Neural cell (in vitro differentiated cells): ENCODE results near the gene SEMA3B.

Source experiments
- EP300 ChIP-seq: fragments of 450-650 bp; conservative IDR thresholded peaks from 2 replicates; pipeline ENCODE4 v1.6.1; 2014; ENCODE audit warnings: antibody characterized with exemption, mild to moderate bottlenecking, moderate library complexity; ENCODE audit not compliant: poor library complexity, severe bottlenecking
- EZH2 ChIP-seq: fragments of 200-600, 300-800 bp; shearing (Covaris generic), sonication (generic); IDR thresholded peaks from 2 replicates; pipeline ENCODE4 v1.6.1; 2014; ENCODE audit warnings: antibody characterized with exemption, low read length, borderline replicate concordance, mild to moderate bottlenecking; ENCODE audit not compliant: insufficient read depth, poor library complexity, severe bottlenecking
- MXI1 ChIP-seq: fragments of 450-650 bp; conservative IDR thresholded peaks from 2 replicates; pipeline ENCODE4 v1.6.1; 2014; ENCODE audit warnings: antibody characterized with exemption, mild to moderate bottlenecking; ENCODE audit not compliant: poor library complexity, severe bottlenecking
- POLR2AphosphoS5 ChIP-seq: IDR thresholded peaks from 2 replicates; pipeline ENCODE4 v1.6.1; 2012
- RAD21 ChIP-seq: fragments of 450-650 bp; conservative IDR thresholded peaks from 2 replicates; pipeline ENCODE4 v1.6.1; 2014; ENCODE audit warnings: antibody characterized with exemption, mild to moderate bottlenecking, moderate library complexity
- TAF1 ChIP-seq: IDR thresholded peaks from 2 replicates; pipeline ENCODE4 v1.6.1; 2012; ENCODE audit warnings: low read depth
- TF ChIP-seq, protein P1 (sequence below): fragments of 450-650 bp; IDR thresholded peaks from 2 replicates; pipeline ENCODE4 v1.5.1; 2014; ENCODE audit warnings: antibody characterized with exemption, mild to moderate bottlenecking, moderate library complexity; ENCODE audit not compliant: poor library complexity, severe bottlenecking
- TF ChIP-seq, protein P2 (sequence below): IDR thresholded peaks from 2 replicates; pipeline ENCODE4 v1.6.1; 2012; ENCODE audit warnings: borderline replicate concordance

DNA sequence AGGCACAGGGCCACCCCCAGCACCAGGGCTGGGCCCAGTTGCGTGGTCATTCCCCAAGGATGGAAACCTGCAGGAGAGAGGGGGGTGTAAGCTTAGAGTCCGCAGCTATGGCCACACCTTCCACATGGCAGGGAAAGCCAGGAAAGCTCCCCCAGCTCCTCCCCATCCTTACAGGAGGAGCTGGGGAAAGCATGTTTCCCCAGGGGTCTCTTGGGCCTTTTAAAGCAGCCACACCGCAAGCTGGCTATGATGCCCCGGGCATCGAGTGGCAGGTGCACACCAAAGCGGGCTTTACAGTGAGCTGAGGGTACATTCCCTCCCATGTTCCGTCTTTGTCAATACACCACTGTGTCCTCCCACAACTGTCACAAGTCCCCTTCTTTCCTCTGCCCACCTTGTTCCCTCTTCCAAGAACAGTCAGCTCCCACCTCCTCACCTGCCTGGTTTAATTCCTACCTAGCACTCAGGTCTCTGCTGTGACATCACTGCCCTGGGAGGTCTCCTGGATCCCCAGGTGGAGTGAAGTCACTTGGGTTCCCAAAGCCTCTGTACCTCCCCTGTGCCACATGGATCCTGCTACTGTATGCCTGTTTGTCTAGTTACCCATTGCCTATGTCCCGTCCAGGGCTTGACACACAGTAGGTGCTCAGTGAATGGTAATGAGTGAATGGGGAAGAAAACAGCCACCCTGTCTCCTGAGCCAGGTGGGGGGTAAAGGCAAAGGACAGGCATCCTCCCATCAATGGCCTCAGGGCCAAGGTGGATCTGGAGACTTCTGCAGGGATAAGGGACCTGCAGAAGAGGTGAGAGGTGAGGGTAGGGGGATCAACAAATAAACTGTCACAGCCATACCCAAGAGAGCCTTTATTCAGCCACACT, 26.8 kb downstream of the SEMA3B start:
- TF ChIP-seq, protein P1, sequence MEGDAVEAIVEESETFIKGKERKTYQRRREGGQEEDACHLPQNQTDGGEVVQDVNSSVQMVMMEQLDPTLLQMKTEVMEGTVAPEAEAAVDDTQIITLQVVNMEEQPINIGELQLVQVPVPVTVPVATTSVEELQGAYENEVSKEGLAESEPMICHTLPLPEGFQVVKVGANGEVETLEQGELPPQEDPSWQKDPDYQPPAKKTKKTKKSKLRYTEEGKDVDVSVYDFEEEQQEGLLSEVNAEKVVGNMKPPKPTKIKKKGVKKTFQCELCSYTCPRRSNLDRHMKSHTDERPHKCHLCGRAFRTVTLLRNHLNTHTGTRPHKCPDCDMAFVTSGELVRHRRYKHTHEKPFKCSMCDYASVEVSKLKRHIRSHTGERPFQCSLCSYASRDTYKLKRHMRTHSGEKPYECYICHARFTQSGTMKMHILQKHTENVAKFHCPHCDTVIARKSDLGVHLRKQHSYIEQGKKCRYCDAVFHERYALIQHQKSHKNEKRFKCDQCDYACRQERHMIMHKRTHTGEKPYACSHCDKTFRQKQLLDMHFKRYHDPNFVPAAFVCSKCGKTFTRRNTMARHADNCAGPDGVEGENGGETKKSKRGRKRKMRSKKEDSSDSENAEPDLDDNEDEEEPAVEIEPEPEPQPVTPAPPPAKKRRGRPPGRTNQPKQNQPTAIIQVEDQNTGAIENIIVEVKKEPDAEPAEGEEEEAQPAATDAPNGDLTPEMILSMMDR: no peak
- TF ChIP-seq EZH2 (no peak), TAF1 (no peak), RAD21 (no peak), EP300 (no peak), MXI1 (no peak), POLR2AphosphoS5 (no peak)
- TF ChIP-seq, protein P2, sequence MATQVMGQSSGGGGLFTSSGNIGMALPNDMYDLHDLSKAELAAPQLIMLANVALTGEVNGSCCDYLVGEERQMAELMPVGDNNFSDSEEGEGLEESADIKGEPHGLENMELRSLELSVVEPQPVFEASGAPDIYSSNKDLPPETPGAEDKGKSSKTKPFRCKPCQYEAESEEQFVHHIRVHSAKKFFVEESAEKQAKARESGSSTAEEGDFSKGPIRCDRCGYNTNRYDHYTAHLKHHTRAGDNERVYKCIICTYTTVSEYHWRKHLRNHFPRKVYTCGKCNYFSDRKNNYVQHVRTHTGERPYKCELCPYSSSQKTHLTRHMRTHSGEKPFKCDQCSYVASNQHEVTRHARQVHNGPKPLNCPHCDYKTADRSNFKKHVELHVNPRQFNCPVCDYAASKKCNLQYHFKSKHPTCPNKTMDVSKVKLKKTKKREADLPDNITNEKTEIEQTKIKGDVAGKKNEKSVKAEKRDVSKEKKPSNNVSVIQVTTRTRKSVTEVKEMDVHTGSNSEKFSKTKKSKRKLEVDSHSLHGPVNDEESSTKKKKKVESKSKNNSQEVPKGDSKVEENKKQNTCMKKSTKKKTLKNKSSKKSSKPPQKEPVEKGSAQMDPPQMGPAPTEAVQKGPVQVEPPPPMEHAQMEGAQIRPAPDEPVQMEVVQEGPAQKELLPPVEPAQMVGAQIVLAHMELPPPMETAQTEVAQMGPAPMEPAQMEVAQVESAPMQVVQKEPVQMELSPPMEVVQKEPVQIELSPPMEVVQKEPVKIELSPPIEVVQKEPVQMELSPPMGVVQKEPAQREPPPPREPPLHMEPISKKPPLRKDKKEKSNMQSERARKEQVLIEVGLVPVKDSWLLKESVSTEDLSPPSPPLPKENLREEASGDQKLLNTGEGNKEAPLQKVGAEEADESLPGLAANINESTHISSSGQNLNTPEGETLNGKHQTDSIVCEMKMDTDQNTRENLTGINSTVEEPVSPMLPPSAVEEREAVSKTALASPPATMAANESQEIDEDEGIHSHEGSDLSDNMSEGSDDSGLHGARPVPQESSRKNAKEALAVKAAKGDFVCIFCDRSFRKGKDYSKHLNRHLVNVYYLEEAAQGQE: no peak
